Stimulated activated CD8-positive, alpha-beta memory T cell treated with anti-CD3 and anti-CD28 coated beads, Interleukin-4, amount 100 ng/mL, for 4 hours (primary cell): Measurements from ENCODE around the gene ORM2.

Experiments used
- DNase-seq, 2 donors: peaks; one replicate each; pipeline ENCODE4 v3.0.0-alpha.2; 2020; ENCODE audit warnings: low read depth in 2 of 2, low spot score in 1 of 2

The ORM2 gene

GRCh38 chr9:114369216-114370130 lies 39.8 kb downstream of the ORM2 start:
- DNase-seq: no peak

- DNase-seq: no peak
These were observed 40.7 kb downstream of the ORM2 start for GRCh38 chr9:114370251-114370967.

- DNase-seq: no peak
These were observed 41.3 kb downstream of the ORM2 start for GRCh38 chr9:114370968-114371320.

GRCh38 chr9:114371343-114371944 lies 41.8 kb downstream of the ORM2 start:
- no peak for DNase-seq

GRCh38 chr9:114371973-114372917 lies 42.6 kb downstream of the ORM2 start:
- no peak for DNase-seq

- DNase-seq: peak; percentile 44 to 72
These were observed 43.3 kb downstream of the ORM2 start for GRCh38 chr9:114372921-114373448.

- no peak for DNase-seq
These were observed 44.5 kb downstream of the ORM2 start for GRCh38 chr9:114373960-114374730.

- DNase-seq: no peak
These were observed 45.3 kb downstream of the ORM2 start for GRCh38 chr9:114374936-114375335.

- DNase-seq: no peak
These were observed 45.9 kb downstream of the ORM2 start for GRCh38 chr9:114375386-114376175.

GRCh38 chr9:114376586-114377445 lies 47.1 kb downstream of the ORM2 start:
- no peak for DNase-seq

- no peak for DNase-seq
These were observed 48.3 kb downstream of the ORM2 start for GRCh38 chr9:114378016-114378415.

- DNase-seq: no peak
These were observed 49.2 kb downstream of the ORM2 start for GRCh38 chr9:114378883-114379282.
